Effector memory CD4-positive, alpha-beta T cell (primary cell): ENCODE measurements around the gene RSRP1.
"Not testable (repeated sequence)": the region's sequence is repeated elsewhere in the genome, so short reads cannot be mapped to it uniquely, and the experiment has no call there.

ENCODE experiments used
- DNase-seq, 3 donors: peaks; one replicate each; pipeline ENCODE4 v3.0.0-alpha.2; 2020
- H3K27ac ChIP-seq: 2 replicates; pipeline ENCODE4 v1.7.0; 2013; ENCODE audit warnings: mild to moderate bottlenecking, low read length, moderate library complexity; ENCODE audit not compliant: insufficient read depth, poor library complexity, severe bottlenecking
- H3K27me3 ChIP-seq: replicated peaks from 2 replicates; pipeline ENCODE4 v1.7.0; 2013; ENCODE audit warnings: mild to moderate bottlenecking, low read length; ENCODE audit not compliant: insufficient read depth, control insufficient read depth, poor library complexity, severe bottlenecking
- H3K36me3 ChIP-seq: 2 replicates; pipeline ENCODE4 v1.7.0; 2013; ENCODE audit warnings: mild to moderate bottlenecking, low read length, moderate library complexity; ENCODE audit not compliant: control insufficient read depth, insufficient read depth
- H3K4me1 ChIP-seq: 2 replicates; pipeline ENCODE4 v1.7.0; 2013; ENCODE audit warnings: low read length, mild to moderate bottlenecking; ENCODE audit not compliant: control insufficient read depth, insufficient read depth, poor library complexity, severe bottlenecking
- H3K4me3 ChIP-seq: 2 replicates; pipeline ENCODE4 v1.7.0; 2013; ENCODE audit warnings: low read length, low read depth, mild to moderate bottlenecking; ENCODE audit not compliant: insufficient read depth, poor library complexity, severe bottlenecking
- H3K9me3 ChIP-seq: 2 replicates; pipeline ENCODE4 v1.7.0; 2013; ENCODE audit warnings: mild to moderate bottlenecking, low read length, moderate library complexity; ENCODE audit not compliant: control insufficient read depth

Gene RSRP1

DNA sequence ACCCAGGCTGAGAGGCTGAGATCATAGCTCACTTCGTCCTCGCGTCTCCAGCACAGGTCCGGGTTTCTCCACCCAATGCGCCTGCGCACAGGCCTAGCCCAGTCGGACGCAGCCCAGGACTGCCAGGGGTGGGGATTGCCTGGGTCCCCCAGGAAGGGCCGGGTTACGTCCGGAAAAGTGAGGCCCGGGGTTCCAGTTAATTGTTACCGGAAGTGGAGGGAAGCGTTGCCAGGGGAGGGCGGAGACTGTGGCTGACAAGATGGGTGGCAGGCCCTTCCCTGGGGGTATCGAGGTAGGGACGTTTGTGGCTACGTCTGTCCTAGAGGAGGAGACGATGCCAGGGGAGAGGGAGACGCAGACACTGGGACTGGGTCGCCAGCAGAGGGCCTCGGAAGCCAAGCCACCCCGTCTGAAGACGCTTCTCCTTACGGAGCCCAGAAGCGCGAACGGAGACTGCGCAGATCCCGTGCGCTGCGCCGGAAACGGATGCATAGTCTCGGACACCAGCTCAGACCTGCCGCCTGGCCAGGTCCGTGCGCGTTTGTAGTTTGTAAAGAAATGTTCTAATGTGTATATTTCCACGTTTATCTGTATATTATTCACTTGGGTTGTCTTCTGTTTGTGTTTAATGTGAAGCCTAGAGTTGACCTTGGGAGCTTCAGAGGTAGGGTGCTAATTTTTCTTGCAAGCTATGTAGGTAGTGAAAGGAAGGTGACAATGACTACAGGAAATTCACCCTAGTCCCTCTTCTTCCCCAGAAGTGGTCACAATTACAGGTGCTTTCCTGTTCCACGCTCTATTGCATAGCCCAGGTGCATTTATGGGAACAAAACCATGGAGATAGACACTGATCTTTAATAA is 7.3 kb downstream of the RSRP1 start:
- no peaks in the 10 kb centered on the region for H3K9me3 ChIP-seq
- peak overlapping the region; percentile 33 for H3K4me3 ChIP-seq
- no peaks in the 10 kb centered on the region for H3K27me3 ChIP-seq
- DNase-seq: peak; percentile 78 to 82 (median 79)
- H3K36me3 ChIP-seq: peaks cover 34% of the 10 kb centered on the region
- peaks cover 29% of the 10 kb centered on the region for H3K4me1 ChIP-seq
- peak overlapping the region; percentile 80 for H3K27ac ChIP-seq

DNA sequence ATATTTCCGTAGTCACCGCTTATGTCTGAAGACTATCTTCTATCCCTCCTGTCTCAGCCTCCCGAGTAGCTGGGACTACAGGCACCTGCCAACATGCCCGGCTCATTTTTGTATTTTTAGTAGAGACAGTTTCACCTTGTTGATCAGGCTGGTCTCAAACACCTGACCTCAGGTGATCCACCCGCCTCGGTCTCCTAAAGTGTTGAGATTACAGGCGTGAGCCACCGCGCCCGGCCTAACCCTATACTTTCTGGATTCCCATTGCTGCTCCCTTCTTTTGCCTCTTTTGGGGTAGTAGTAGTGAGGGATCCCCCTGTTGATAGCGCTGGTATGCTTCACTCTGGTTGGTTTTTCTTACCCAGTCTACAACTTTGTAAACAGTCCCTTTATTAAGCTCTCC is 9.2 kb downstream of the RSRP1 start:
- no peaks in the 10 kb centered on the region for H3K9me3 ChIP-seq
- no peak for DNase-seq
- H3K27me3 ChIP-seq: no peaks in the 10 kb centered on the region
- H3K27ac ChIP-seq: no peak overlapping the region
- peaks cover 18% of the 10 kb centered on the region for H3K4me1 ChIP-seq
- no peak overlapping the region for H3K4me3 ChIP-seq
- peaks cover 15% of the 10 kb centered on the region for H3K36me3 ChIP-seq

DNA sequence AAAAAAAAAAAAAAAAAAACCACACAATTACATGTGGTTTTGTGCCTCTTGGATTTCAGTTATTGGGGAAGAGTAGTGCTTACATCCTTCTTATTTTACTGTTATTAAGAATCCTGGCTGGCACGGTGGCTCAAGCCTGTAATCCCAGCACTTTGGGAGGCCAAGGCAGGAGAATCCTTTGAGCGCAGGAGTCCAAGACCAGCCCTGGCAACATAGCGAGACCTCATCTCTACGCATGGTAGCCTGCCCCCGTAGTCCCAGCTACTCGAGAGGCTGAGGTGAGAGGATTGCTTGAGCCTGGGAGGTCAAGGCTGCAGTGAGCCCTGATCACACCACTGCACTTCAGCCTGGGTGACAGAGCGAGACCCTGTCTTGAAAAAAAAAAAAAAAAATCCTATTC is 11.0 kb downstream of the RSRP1 start:
- H3K4me3 ChIP-seq, H3K27ac ChIP-seq, H3K27me3 ChIP-seq, H3K36me3 ChIP-seq, DNase-seq, H3K9me3 ChIP-seq: not testable (repeated sequence)
- H3K4me1 ChIP-seq: peaks cover 19% of the 10 kb centered on the region

DNA sequence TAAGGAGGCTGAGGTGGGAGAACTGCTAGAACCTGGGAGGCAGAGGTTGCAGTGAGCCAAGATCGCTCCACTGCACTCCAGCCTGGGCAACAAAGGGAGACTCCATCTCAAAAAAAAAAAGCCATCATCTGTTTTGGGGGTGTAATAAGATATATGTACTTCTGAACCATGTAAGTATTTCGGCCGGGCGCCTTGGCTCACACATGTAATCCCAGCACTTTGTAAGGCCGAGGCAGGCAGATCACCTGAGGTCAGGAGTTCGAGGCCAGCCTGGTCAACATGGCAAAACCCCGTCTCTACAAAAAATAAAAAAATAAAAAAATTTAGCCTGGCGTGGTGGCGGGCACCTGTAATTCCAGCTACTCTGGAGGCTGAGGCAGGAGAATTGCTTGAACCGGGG is 11.8 kb downstream of the RSRP1 start:
- DNase-seq, H3K27ac ChIP-seq, H3K4me3 ChIP-seq, H3K9me3 ChIP-seq, H3K27me3 ChIP-seq, H3K36me3 ChIP-seq: not testable (repeated sequence)
- peaks cover 13% of the 10 kb centered on the region for H3K4me1 ChIP-seq

- Histone ChIP-seq H3K36me3 (peaks cover 20% of the 10 kb centered on the region), H3K27ac (peak overlapping the region; percentile 94), H3K4me1 (peaks cover 6% of the 10 kb centered on the region), H3K9me3 (no peaks in the 10 kb centered on the region), H3K4me3 (peak overlapping the region; percentile 84), H3K27me3 (no peaks in the 10 kb centered on the region)
- DNase-seq: peak; percentile 17 to 41 (median 25)
Measured at GRCh38 chr1:25232866-25233784, 14.1 kb downstream of the RSRP1 start.

GRCh38 chr1:25232027-25232865 is 15.0 kb downstream of the RSRP1 start, which contains the start of gene SYF2:
SYF2 (minus strand) TSS chr1:25232502; CDS start chr1:25232467, 35 bp downstream.
- Histone ChIP-seq H3K4me1 (peaks cover 6% of the 10 kb centered on the region), H3K9me3 (no peaks in the 10 kb centered on the region), H3K27me3 (no peaks in the 10 kb centered on the region), H3K36me3 (peaks cover 28% of the 10 kb centered on the region), H3K4me3 (peak within 1 kb of the TSS; percentile 84), H3K27ac (peak within 1 kb of the TSS; percentile 94)
- peak; percentile 77 to 85 (median 78) for DNase-seq

DNA sequence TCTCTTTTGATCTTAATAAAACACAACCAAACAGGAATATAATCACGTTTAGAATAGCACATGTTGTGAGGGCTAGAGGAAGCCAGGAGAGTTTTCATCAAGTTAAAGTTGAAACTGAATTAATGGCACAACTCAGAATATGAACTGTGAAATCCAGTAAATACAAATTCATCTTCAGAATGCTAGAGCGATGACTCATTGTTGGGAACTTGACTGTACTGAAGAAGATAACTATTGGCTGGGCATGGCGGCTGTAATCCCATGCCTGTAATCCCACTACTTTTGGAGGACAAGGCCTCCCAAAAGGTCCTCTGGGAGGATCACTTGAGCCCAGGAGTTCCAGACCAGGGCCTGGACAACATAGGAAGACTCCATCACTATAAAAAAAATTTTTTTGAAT is 23.8 kb downstream of the RSRP1 start:
- no peak for DNase-seq
- Histone ChIP-seq H3K27me3 (no peaks in the 10 kb centered on the region), H3K4me1 (no peaks in the 10 kb centered on the region), H3K36me3 (peaks cover 72% of the 10 kb centered on the region), H3K9me3 (no peaks in the 10 kb centered on the region), H3K27ac (no peak overlapping the region), H3K4me3 (no peak overlapping the region)

GRCh38 chr1:25222606-25223005 is 24.6 kb downstream of the RSRP1 start:
- Histone ChIP-seq H3K27me3 (no peaks in the 10 kb centered on the region), H3K9me3 (no peaks in the 10 kb centered on the region), H3K4me3 (no peak overlapping the region), H3K36me3 (peaks cover 63% of the 10 kb centered on the region), H3K27ac (no peak overlapping the region), H3K4me1 (no peaks in the 10 kb centered on the region)
- DNase-seq: no peak

DNA sequence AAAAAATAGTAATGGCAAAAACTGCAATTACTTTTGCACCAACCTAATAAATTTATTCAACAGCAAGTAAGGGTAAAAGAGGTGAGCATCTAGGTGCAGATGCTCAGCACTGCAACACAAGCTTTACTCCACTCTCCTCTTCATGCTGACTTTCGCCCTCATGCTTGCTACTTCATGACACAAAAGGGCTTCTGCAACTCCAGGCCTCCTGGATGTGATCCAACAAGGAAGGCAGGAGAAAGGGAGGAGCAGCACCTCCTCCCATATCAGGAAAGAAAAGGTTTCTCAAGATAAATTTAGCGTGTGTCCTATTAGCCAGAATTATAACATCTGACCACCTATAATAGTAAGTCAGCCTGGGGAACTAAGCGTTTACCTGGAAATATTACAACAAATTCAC is 26.6 kb downstream of the RSRP1 start:
- Histone ChIP-seq H3K36me3 (peaks cover 48% of the 10 kb centered on the region), H3K4me1 (no peaks in the 10 kb centered on the region), H3K27me3 (no peaks in the 10 kb centered on the region), H3K4me3 (no peak overlapping the region), H3K27ac (no peak overlapping the region), H3K9me3 (no peaks in the 10 kb centered on the region)
- no peak for DNase-seq
